Parathyroid adenoma (tissue), 2 donors: ENCODE data around the gene PLCH1.

Source experiments
- H2AFZ ChIP-seq: fragments of 300-600 bp; sonication (generic); one replicate; pipeline ENCODE4 v1.7.0; 2017; ENCODE audit warnings: antibody characterized with exemption, mild to moderate bottlenecking
- H3K27ac ChIP-seq: fragments of 300-600 bp; sonication (generic); one replicate; pipeline ENCODE4 v1.7.0; 2017
- H3K27me3 ChIP-seq: fragments of 300-600 bp; sonication (generic); one replicate; pipeline ENCODE4 v1.7.0; 2017; ENCODE audit warnings: low read length; ENCODE audit not compliant: control insufficient read depth, insufficient read depth
- H3K36me3 ChIP-seq: fragments of 300-600 bp; sonication (generic); one replicate; pipeline ENCODE4 v1.7.0; 2017; ENCODE audit warnings: low read length; ENCODE audit not compliant: control insufficient read depth, insufficient read depth
- H3K4me1 ChIP-seq: fragments of 300-600 bp; sonication (generic); one replicate; pipeline ENCODE4 v1.7.0; 2017; ENCODE audit warnings: control low read depth
- H3K4me2 ChIP-seq: fragments of 300-600 bp; sonication (generic); one replicate; pipeline ENCODE4 v1.7.0; 2017; ENCODE audit warnings: low read length
- H3K4me3 ChIP-seq: fragments of 300-600 bp; sonication (generic); one replicate; pipeline ENCODE4 v1.7.0; 2017; ENCODE audit warnings: low read depth, low read length
- H3K79me2 ChIP-seq: fragments of 300-600 bp; sonication (generic); one replicate; pipeline ENCODE4 v1.7.0; 2017; ENCODE audit warnings: control low read depth
- H3K9ac ChIP-seq: fragments of 300-600 bp; sonication (generic); one replicate; pipeline ENCODE4 v1.7.0; 2017; ENCODE audit warnings: mild to moderate bottlenecking
- H3K9me3 ChIP-seq: fragments of 300-600 bp; sonication (generic); one replicate; pipeline ENCODE4 v1.7.0; 2017; ENCODE audit warnings: low read length; ENCODE audit not compliant: control insufficient read depth
- TF ChIP-seq, protein P1 (sequence below): fragments of 300-600 bp; sonication (generic); IDR thresholded peaks from one replicate; pipeline ENCODE4 v1.7.0; 2017; ENCODE audit warnings: antibody characterized with exemption, mild to moderate bottlenecking
- donor health status: primary hyperparathyroidism.

The PLCH1 gene

DNA sequence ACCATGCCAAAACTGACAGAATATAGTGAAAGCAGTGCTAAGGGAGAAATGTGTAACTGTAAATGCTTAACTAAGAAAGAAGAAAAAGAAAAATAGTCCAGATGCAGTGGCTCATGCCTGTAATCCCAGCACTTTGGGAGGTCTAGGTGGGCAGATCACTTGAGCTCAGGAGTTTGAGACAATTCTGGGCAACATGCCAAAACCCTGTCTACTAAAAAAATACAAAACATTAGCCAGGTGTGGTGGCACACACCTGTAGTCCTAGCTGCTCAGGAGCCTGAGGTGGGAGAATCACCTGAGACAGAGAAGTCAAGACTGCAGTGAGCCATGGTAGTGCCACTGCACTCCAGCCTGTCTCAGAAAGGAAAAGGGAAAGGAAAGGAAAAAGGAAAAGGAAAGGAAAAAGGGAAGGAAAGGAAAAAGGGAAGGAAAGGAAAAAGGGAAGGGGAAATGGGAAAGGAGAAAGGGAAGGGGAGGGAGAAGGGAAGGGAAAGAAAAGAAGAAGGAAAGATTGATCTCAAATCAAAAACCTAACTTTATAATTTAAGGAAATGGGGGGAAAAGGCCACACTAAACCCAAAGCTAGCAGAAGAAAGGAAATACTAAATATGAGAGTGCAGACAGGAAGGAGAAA, 40.9 kb upstream of the PLCH1 start:
- H3K4me3 ChIP-seq = no peak overlapping the region
- TF ChIP-seq, protein P1, sequence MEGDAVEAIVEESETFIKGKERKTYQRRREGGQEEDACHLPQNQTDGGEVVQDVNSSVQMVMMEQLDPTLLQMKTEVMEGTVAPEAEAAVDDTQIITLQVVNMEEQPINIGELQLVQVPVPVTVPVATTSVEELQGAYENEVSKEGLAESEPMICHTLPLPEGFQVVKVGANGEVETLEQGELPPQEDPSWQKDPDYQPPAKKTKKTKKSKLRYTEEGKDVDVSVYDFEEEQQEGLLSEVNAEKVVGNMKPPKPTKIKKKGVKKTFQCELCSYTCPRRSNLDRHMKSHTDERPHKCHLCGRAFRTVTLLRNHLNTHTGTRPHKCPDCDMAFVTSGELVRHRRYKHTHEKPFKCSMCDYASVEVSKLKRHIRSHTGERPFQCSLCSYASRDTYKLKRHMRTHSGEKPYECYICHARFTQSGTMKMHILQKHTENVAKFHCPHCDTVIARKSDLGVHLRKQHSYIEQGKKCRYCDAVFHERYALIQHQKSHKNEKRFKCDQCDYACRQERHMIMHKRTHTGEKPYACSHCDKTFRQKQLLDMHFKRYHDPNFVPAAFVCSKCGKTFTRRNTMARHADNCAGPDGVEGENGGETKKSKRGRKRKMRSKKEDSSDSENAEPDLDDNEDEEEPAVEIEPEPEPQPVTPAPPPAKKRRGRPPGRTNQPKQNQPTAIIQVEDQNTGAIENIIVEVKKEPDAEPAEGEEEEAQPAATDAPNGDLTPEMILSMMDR = no peak

DNA sequence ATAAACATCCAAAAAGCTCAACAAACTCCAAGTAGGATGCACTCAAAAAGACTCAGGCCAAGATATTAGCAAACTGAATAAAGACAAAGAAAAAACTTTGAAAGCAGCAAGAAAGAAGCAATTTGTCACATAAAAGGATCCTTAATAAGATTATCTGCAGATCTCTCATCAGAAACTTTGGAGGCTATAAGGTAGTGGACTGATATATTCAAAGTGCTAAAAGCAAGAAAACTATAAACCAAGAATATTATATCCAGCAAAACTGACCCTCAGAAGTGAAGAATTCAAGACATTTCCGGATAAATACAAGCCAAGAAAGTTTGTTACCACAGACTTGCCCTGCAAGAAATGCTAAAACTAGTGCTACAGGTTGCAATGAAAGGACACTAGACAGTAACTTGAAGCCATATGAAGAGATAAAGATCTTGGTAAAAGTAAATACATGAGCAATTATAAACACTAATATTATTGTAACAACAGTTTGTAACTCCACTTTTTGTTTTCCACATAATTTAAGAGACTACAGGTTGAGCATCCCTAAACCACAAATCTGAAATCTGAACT, 37.6 kb upstream of the PLCH1 start:
- Histone ChIP-seq H3K4me2 (no peak overlapping the region), H3K27me3 (no peaks in the 10 kb centered on the region), H2AFZ (no peak overlapping the region), H3K4me3 (no peak overlapping the region), H3K9me3 (no peaks in the 10 kb centered on the region), H3K4me1 (no peaks in the 10 kb centered on the region), H3K79me2 (peaks cover 3% of the 10 kb centered on the region), H3K27ac (no peak overlapping the region), H3K36me3 (no peaks in the 10 kb centered on the region), H3K9ac (no peak overlapping the region)
- TF ChIP-seq, protein P1 = no peak

More for the DNA sequence above, 40.9 kb upstream of the PLCH1 start:
- Histone ChIP-seq H3K36me3 (no peaks in the 10 kb centered on the region), H3K9ac (no peak overlapping the region), H2AFZ (no peak overlapping the region), H3K27ac (no peak overlapping the region), H3K9me3 (no peaks in the 10 kb centered on the region), H3K4me2 (no peak overlapping the region), H3K27me3 (no peaks in the 10 kb centered on the region), H3K4me1 (no peaks in the 10 kb centered on the region), H3K79me2 (peaks cover 7% of the 10 kb centered on the region)

DNA sequence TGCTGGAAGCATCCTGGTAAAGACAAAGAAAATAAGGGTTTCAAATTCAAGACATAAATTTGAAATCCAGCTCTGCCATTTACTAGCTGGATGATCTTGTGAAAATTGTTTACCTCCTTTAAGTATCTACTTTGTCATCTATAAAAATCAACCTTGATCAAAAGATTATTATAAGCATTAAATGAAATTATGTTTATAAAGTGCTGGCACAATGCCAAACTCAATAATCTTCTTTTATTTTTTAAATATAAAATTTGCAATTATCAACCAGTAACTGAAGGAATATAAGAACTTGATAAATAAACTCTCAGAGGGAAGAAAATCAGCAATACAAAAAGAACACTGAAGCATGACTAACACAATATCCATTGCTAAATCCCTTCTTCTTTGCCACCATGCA, 35.4 kb upstream of the PLCH1 start:
- no peak overlapping the region for H2AFZ ChIP-seq
- TF ChIP-seq, protein P1 = no peak
- H3K9me3 ChIP-seq = no peaks in the 10 kb centered on the region
- no peaks in the 10 kb centered on the region for H3K4me1 ChIP-seq
- H3K9ac ChIP-seq = no peak overlapping the region
- no peak overlapping the region for H3K27ac ChIP-seq
- peaks cover 2% of the 10 kb centered on the region for H3K79me2 ChIP-seq
- H3K4me3 ChIP-seq = no peak overlapping the region
- H3K27me3 ChIP-seq = no peaks in the 10 kb centered on the region
- no peak overlapping the region for H3K4me2 ChIP-seq
- H3K36me3 ChIP-seq = no peaks in the 10 kb centered on the region

DNA sequence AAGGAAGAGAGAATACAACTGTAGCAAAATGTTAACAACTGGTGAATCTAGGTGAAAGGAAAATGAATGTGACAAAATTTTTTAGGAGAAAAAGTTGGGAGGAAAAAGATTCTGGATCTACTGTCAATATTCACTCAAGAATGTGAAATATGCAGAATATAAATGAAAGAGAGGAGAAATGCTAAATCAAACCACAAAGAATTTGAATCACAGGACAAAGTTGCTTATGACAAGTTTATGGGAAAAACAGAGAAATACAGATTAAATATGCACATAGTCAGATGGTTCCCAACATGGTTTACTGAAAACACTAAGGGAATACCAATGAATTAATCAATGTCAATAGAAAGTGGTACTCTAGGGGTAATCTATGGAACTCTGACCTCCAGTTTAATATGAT, 33.6 kb upstream of the PLCH1 start:
- Histone ChIP-seq H3K27me3 (no peaks in the 10 kb centered on the region), H3K4me1 (no peaks in the 10 kb centered on the region), H3K9ac (no peak overlapping the region), H3K27ac (no peak overlapping the region), H3K79me2 (no peaks in the 10 kb centered on the region), H3K4me3 (no peak overlapping the region), H2AFZ (no peak overlapping the region), H3K4me2 (no peak overlapping the region), H3K36me3 (no peaks in the 10 kb centered on the region), H3K9me3 (no peaks in the 10 kb centered on the region)
- TF ChIP-seq, protein P1 = no peak

DNA sequence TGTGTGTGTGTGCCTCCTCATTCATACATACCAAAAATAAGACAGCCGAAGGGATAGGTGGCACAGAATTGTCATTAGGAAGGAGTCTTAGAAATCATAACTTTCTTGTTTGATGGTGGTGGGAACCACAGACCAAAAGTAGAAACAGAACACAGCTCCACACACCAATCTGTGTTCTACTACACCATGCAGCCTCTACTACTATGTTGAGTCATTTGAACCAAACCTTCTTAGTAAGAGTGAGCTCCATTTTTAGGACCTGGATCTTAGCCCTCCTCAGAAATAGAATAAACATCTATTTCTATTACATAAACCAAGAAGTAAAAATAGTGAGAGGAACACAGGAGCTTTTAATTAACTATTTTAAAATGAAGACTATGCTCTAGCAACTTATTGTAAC, 27.9 kb upstream of the PLCH1 start:
- Histone ChIP-seq H3K27me3 (no peaks in the 10 kb centered on the region), H2AFZ (no peak overlapping the region), H3K79me2 (no peaks in the 10 kb centered on the region), H3K4me3 (no peak overlapping the region), H3K4me1 (no peaks in the 10 kb centered on the region), H3K27ac (no peak overlapping the region), H3K4me2 (no peak overlapping the region), H3K9ac (no peak overlapping the region), H3K36me3 (no peaks in the 10 kb centered on the region), H3K9me3 (no peaks in the 10 kb centered on the region)
- TF ChIP-seq, protein P1 = no peak
